HS-27A (cell line): ENCODE results near the gene GPR160.

Source experiments
- DNase-seq: peaks from one replicate; pipeline ENCODE4 v3.0.0-alpha.2; 2012; ENCODE audit warnings: low read depth, missing footprints

The GPR160 gene

GRCh38 chr3:170064108-170064507 is 26.3 kb downstream of the GPR160 start:
- DNase-seq, result no peak

- DNase-seq, result no peak
Measured at GRCh38 chr3:170075441-170076091, 37.8 kb downstream of the GPR160 start.

- DNase-seq, result no peak
Measured at GRCh38 chr3:170076715-170077238, 39.0 kb downstream of the GPR160 start.

- no peak for DNase-seq
Measured at GRCh38 chr3:170077361-170077760, 39.6 kb downstream of the GPR160 start.

- DNase-seq, result no peak
Measured at GRCh38 chr3:170078620-170079281, 41.0 kb downstream of the GPR160 start.

GRCh38 chr3:170079536-170080165 is 41.9 kb downstream of the GPR160 start:
- DNase-seq, result no peak

- no peak for DNase-seq
Measured at GRCh38 chr3:170080605-170081004, 42.8 kb downstream of the GPR160 start.

GRCh38 chr3:170081079-170081741 is 43.4 kb downstream of the GPR160 start:
- DNase-seq, result peak; percentile 17

- DNase-seq, result no peak
Measured at GRCh38 chr3:170083343-170083742, 45.5 kb downstream of the GPR160 start.

GRCh38 chr3:170085396-170085795 is 47.6 kb downstream of the GPR160 start:
- DNase-seq, result no peak

GRCh38 chr3:170089862-170090600 is 52.2 kb downstream of the GPR160 start:
- no peak for DNase-seq

- no peak for DNase-seq
Measured at GRCh38 chr3:170090601-170090981, 52.8 kb downstream of the GPR160 start.

- no peak for DNase-seq
Measured at GRCh38 chr3:170092907-170093306, 55.1 kb downstream of the GPR160 start.

GRCh38 chr3:170095771-170096170 is 58.0 kb downstream of the GPR160 start:
- no peak for DNase-seq

GRCh38 chr3:170096342-170096741 is 58.5 kb downstream of the GPR160 start:
- no peak for DNase-seq

GRCh38 chr3:170098753-170099152 is 61.0 kb downstream of the GPR160 start:
- DNase-seq, result no peak

- no peak for DNase-seq
Measured at GRCh38 chr3:170100944-170101343, 63.1 kb downstream of the GPR160 start.

GRCh38 chr3:170102431-170102830 is 64.6 kb downstream of the GPR160 start:
- DNase-seq, result no peak

- DNase-seq, result no peak
Measured at GRCh38 chr3:170107941-170108340, 70.1 kb downstream of the GPR160 start.

GRCh38 chr3:170108955-170109354 is 71.2 kb downstream of the GPR160 start:
- no peak for DNase-seq

- no peak for DNase-seq
Measured at GRCh38 chr3:170109579-170110293, 71.9 kb downstream of the GPR160 start.
